Neural cell (in vitro differentiated cells): Measurements from ENCODE around the gene ADAP1. TPM values are rescaled to one million over a fixed set of nuclear protein-coding genes. Genes with fewer than 3 reads are reported as not detected.

Experiments
- H2AFZ ChIP-seq: fragments of 200-600, 300-800 bp; sonication (generic), shearing (Covaris generic); 2 replicates; pipeline ENCODE4 v1.6.0; 2014; ENCODE audit warnings: low read depth, mild to moderate bottlenecking, antibody characterized with exemption, low read length, moderate library complexity
- H3F3A ChIP-seq: fragments of 200-600 bp; shearing (Covaris generic); 2 replicates; pipeline ENCODE4 v1.6.1; 2016; ENCODE audit warnings: mild to moderate bottlenecking, moderate library complexity, mixed read lengths, antibody characterized with exemption, low read length; ENCODE audit not compliant: insufficient read depth, poor library complexity, severe bottlenecking
- H3K27ac ChIP-seq: fragments of 200-600, 300-800 bp; sonication (generic), shearing (Covaris generic); 2 replicates; pipeline ENCODE4 v1.5.1; 2014; ENCODE audit warnings: mild to moderate bottlenecking, low read length, moderate library complexity
- H3K27me3 ChIP-seq: fragments of 300-800, 200-600 bp; sonication (generic), shearing (Covaris generic); 2 replicates; pipeline ENCODE4 v1.6.0; 2014; ENCODE audit warnings: mild to moderate bottlenecking, low read depth, low read length, moderate library complexity; ENCODE audit not compliant: insufficient read depth
- H3K36me3 ChIP-seq: fragments of 300-800, 200-600 bp; sonication (generic), shearing (Covaris generic); 2 replicates; pipeline ENCODE4 v1.5.1; 2014; ENCODE audit warnings: mild to moderate bottlenecking, antibody characterized with exemption, low read length, moderate library complexity; ENCODE audit not compliant: insufficient read depth
- H3K4me2 ChIP-seq: fragments of 300-800, 200-600 bp; sonication (generic), shearing (Covaris generic); 2 replicates; pipeline ENCODE4 v1.6.0; 2014; ENCODE audit warnings: mild to moderate bottlenecking, low read length
- H3K4me3 ChIP-seq: fragments of 300-800, 200-600 bp; sonication (generic), shearing (Covaris generic); 2 replicates; pipeline ENCODE4 v1.5.1; 2014; ENCODE audit warnings: mild to moderate bottlenecking, low read length, moderate library complexity
- H3K79me2 ChIP-seq: fragments of 200-600 bp; shearing (Covaris generic); replicated peaks from 2 replicates; pipeline ENCODE4 v1.6.0; 2014; ENCODE audit warnings: mild to moderate bottlenecking, low read length, moderate library complexity; ENCODE audit not compliant: insufficient read depth
- H3K9ac ChIP-seq: fragments of 300-800, 200-600 bp; sonication (generic), shearing (Covaris generic); 2 replicates; pipeline ENCODE4 v1.6.1; 2016; ENCODE audit warnings: mild to moderate bottlenecking, low read length, mixed read lengths
- H3K9me2 ChIP-seq: fragments of 200-600 bp; shearing (Covaris generic); 2 replicates; pipeline ENCODE4 v1.6.1; 2016; ENCODE audit warnings: mild to moderate bottlenecking, low read length, mixed read lengths; ENCODE audit not compliant: insufficient read depth
- H3K9me3 ChIP-seq: fragments of 200-600, 300-800 bp; sonication (generic), shearing (Covaris generic); 2 replicates; pipeline ENCODE4 v1.6.1; 2016; ENCODE audit warnings: mild to moderate bottlenecking, mixed run types, low read length, moderate library complexity, mixed read lengths
- H4K20me1 ChIP-seq: fragments of 200-600 bp; shearing (Covaris generic); 2 replicates; pipeline ENCODE4 v1.6.1; 2016; ENCODE audit warnings: mild to moderate bottlenecking, mixed run types; ENCODE audit not compliant: insufficient read depth
- EP300 ChIP-seq: fragments of 450-650 bp; conservative IDR thresholded peaks from 2 replicates; pipeline ENCODE4 v1.6.1; 2014; ENCODE audit warnings: antibody characterized with exemption, mild to moderate bottlenecking, moderate library complexity; ENCODE audit not compliant: poor library complexity, severe bottlenecking
- EZH2 ChIP-seq: fragments of 200-600, 300-800 bp; shearing (Covaris generic), sonication (generic); IDR thresholded peaks from 2 replicates; pipeline ENCODE4 v1.6.1; 2014; ENCODE audit warnings: antibody characterized with exemption, low read length, borderline replicate concordance, mild to moderate bottlenecking; ENCODE audit not compliant: insufficient read depth, poor library complexity, severe bottlenecking
- MXI1 ChIP-seq: fragments of 450-650 bp; conservative IDR thresholded peaks from 2 replicates; pipeline ENCODE4 v1.6.1; 2014; ENCODE audit warnings: antibody characterized with exemption, mild to moderate bottlenecking; ENCODE audit not compliant: poor library complexity, severe bottlenecking
- POLR2AphosphoS5 ChIP-seq: IDR thresholded peaks from 2 replicates; pipeline ENCODE4 v1.6.1; 2012
- RAD21 ChIP-seq: fragments of 450-650 bp; conservative IDR thresholded peaks from 2 replicates; pipeline ENCODE4 v1.6.1; 2014; ENCODE audit warnings: antibody characterized with exemption, mild to moderate bottlenecking, moderate library complexity
- SMC3 ChIP-seq: fragments of 450-650 bp; conservative IDR thresholded peaks from 2 replicates; pipeline ENCODE4 v1.6.1; 2014; ENCODE audit warnings: antibody characterized with exemption, mild to moderate bottlenecking, moderate library complexity; ENCODE audit not compliant: poor library complexity
- TAF1 ChIP-seq: IDR thresholded peaks from 2 replicates; pipeline ENCODE4 v1.6.1; 2012; ENCODE audit warnings: low read depth
- polyA plus RNA-seq: library from polyadenylated mRNA; depleted of rRNA; stranded (reverse); fragments of >200 nt; gene quantifications from 2 replicates; pipeline ENCODE4 v1.2.3, GENCODE V29; 2014
- TF ChIP-seq, protein P1 (sequence below): IDR thresholded peaks from 2 replicates; pipeline ENCODE4 v1.6.1; 2012; ENCODE audit warnings: borderline replicate concordance
- TF ChIP-seq, protein P2 (sequence below): fragments of 450-650 bp; IDR thresholded peaks from 2 replicates; pipeline ENCODE4 v1.5.1; 2014; ENCODE audit warnings: antibody characterized with exemption, mild to moderate bottlenecking, moderate library complexity; ENCODE audit not compliant: poor library complexity, severe bottlenecking

The ADAP1 gene
- polyA plus RNA-seq, 1 donor from 2014 or later, result 76.8 TPM

DNA sequence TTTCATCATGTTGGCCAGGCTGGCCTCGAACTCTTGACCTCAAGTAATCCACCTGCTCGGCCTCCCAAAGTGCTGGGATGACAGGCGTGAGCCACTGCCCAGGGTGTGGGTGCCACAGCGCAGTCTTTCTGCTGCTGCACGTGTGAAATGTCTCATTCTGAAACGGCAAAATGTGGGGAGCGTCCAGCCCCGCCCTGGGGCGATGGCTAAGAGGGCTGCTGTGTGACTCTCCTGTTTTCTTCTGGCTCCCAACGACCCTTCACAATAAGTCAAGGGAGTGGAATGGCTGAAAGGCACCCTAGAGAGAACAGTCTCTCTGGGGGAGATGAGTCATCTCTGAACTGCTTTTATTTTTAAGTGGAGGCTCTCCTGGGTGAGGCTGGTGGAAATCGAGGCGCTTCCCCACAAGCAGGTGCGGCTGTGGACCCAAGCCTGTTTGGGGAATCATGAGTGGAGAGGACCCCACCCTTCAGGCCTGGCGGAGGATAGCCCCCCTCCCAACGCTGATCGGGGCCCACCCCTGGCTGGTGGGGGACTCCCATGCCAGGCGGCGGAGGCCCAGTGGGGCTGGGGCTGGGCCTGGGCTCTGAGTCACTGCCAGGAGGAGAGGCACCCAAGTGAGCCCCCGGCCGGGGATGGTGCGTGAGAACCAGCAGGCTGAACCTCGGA lies 18.0 kb downstream of the ADAP1 start:
- Histone ChIP-seq H4K20me1 (no peaks in the 10 kb centered on the region), H3K4me3 (no peak overlapping the region), H2AFZ (no peak overlapping the region), H3F3A (no peaks in the 10 kb centered on the region), H3K27ac (no peak overlapping the region), H3K9me3 (no peaks in the 10 kb centered on the region), H3K36me3 (no peaks in the 10 kb centered on the region), H3K9me2 (no peaks in the 10 kb centered on the region), H3K4me2 (no peak overlapping the region), H3K9ac (no peak overlapping the region), H3K27me3 (no peaks in the 10 kb centered on the region), H3K79me2 (no peaks in the 10 kb centered on the region)
- TF ChIP-seq, protein P1, sequence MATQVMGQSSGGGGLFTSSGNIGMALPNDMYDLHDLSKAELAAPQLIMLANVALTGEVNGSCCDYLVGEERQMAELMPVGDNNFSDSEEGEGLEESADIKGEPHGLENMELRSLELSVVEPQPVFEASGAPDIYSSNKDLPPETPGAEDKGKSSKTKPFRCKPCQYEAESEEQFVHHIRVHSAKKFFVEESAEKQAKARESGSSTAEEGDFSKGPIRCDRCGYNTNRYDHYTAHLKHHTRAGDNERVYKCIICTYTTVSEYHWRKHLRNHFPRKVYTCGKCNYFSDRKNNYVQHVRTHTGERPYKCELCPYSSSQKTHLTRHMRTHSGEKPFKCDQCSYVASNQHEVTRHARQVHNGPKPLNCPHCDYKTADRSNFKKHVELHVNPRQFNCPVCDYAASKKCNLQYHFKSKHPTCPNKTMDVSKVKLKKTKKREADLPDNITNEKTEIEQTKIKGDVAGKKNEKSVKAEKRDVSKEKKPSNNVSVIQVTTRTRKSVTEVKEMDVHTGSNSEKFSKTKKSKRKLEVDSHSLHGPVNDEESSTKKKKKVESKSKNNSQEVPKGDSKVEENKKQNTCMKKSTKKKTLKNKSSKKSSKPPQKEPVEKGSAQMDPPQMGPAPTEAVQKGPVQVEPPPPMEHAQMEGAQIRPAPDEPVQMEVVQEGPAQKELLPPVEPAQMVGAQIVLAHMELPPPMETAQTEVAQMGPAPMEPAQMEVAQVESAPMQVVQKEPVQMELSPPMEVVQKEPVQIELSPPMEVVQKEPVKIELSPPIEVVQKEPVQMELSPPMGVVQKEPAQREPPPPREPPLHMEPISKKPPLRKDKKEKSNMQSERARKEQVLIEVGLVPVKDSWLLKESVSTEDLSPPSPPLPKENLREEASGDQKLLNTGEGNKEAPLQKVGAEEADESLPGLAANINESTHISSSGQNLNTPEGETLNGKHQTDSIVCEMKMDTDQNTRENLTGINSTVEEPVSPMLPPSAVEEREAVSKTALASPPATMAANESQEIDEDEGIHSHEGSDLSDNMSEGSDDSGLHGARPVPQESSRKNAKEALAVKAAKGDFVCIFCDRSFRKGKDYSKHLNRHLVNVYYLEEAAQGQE, result no peak
- TF ChIP-seq POLR2AphosphoS5, result no peak
- TF ChIP-seq SMC3, result no peak
- TF ChIP-seq EP300, result no peak
- TF ChIP-seq MXI1, result no peak
- TF ChIP-seq EZH2, result no peak
- no peak for TF ChIP-seq TAF1
- no peak for TF ChIP-seq RAD21
- TF ChIP-seq, protein P2, sequence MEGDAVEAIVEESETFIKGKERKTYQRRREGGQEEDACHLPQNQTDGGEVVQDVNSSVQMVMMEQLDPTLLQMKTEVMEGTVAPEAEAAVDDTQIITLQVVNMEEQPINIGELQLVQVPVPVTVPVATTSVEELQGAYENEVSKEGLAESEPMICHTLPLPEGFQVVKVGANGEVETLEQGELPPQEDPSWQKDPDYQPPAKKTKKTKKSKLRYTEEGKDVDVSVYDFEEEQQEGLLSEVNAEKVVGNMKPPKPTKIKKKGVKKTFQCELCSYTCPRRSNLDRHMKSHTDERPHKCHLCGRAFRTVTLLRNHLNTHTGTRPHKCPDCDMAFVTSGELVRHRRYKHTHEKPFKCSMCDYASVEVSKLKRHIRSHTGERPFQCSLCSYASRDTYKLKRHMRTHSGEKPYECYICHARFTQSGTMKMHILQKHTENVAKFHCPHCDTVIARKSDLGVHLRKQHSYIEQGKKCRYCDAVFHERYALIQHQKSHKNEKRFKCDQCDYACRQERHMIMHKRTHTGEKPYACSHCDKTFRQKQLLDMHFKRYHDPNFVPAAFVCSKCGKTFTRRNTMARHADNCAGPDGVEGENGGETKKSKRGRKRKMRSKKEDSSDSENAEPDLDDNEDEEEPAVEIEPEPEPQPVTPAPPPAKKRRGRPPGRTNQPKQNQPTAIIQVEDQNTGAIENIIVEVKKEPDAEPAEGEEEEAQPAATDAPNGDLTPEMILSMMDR, result no peak

DNA sequence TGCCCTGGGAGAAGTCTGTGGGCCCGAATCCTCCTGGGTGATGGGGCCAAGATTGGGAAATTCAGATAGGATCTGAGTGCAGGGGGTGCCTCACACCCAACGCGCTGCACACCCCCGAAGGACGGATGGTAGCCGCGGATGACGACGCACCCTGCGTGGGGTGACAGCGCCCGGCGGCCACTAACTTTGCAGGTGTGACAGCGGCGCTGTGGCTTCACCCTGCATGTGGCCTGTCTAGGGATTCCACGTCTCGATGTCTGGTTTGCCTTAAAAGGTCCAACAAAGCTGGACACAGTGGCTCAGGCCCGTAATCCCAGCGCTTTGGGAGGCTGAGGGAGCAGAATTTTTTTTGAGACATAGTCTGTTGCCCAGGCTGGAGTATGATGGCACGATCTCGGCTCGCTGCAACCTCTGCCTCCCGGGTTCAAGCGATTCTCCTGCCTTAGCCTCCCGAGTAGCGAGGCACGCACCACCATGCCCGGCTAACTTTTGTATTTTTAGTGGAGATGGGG lies 18.6 kb downstream of the ADAP1 start:
- Histone ChIP-seq H3K9me3 (no peaks in the 10 kb centered on the region), H3K79me2 (no peaks in the 10 kb centered on the region)

More for the DNA sequence above, 18.6 kb downstream of the ADAP1 start:
- Histone ChIP-seq H4K20me1 (no peaks in the 10 kb centered on the region), H3F3A (no peaks in the 10 kb centered on the region), H2AFZ (no peak overlapping the region), H3K27ac (no peak overlapping the region), H3K36me3 (no peaks in the 10 kb centered on the region), H3K9ac (no peak overlapping the region), H3K27me3 (no peaks in the 10 kb centered on the region), H3K4me2 (no peak overlapping the region), H3K4me3 (no peak overlapping the region), H3K9me2 (no peaks in the 10 kb centered on the region)
- TF ChIP-seq, protein P1, result no peak
- TF ChIP-seq, protein P2, result no peak
- TF ChIP-seq MXI1, result no peak
- no peak for TF ChIP-seq TAF1
- no peak for TF ChIP-seq RAD21
- TF ChIP-seq EZH2, result no peak
- no peak for TF ChIP-seq EP300
- TF ChIP-seq POLR2AphosphoS5, result no peak
- TF ChIP-seq SMC3, result no peak
